K562 (cell line): Measurements from ENCODE around the gene IPO5. TPM values are rescaled to one million over a fixed set of nuclear protein-coding genes. Genes with fewer than 3 reads are reported as not detected.

ENCODE experiments used
- CHD7 ChIP-seq: fragments of 200-600 bp; sonication (generic); IDR thresholded peaks from one replicate; pipeline ENCODE4 v1.6.1; 2012; ENCODE audit warnings: mild to moderate bottlenecking, low read depth, low read length, inconsistent platforms
- polyA plus RNA-seq, 8 experiments: library from polyadenylated mRNA; depleted of rRNA in 4 of 8; stranded (reverse) in 5 of 8; unstranded in 3 of 8; fragments of >200 nt; fragmentation: Nextera tagmentation in 2 of 8; fragmentation: Illumina TruSeq in 1 of 8; extraction: Ambion mirVana in 2 of 8; extraction: Trizol in 1 of 8; gene quantifications; 2 replicates each; pipeline versions ENCODE4 v1.2.1 to v1.2.3, GENCODE V29; 2011 to 2014; ENCODE audit warnings: inconsistent platforms in 1 of 8, missing spikeins in 1 of 8
- total RNA-seq, 7 experiments: library from RNA; depleted of rRNA in 6 of 7; stranded (reverse); fragments of >200 nt in 6 of 7; fragmentation: Illumina TruSeq in 2 of 7; extraction: Trizol in 2 of 7; gene quantifications; 2 replicates each; pipeline versions ENCODE4 v1.2.1 to v1.2.3, GENCODE V29; 2011 to 2021; ENCODE audit warnings: low replicate concordance in 1 of 7

Gene IPO5
- total and polyA plus RNA-seq, 9 of the 15 experiments (the other 6 are each of a cell fraction or from before 2014, with no cell fraction given): 45.8 to 206 (median 134) TPM

- no peak for TF ChIP-seq CHD7
Observed at GRCh38 chr13:98018293-98018692, 64.8 kb downstream of the IPO5 start (continued).
